ENCODE data around the gene LEMD2. TPM values are rescaled to one million over a fixed set of nuclear protein-coding genes. Genes with fewer than 3 reads are reported as not detected.

The LEMD2 gene
- total and polyA plus RNA-seq, 7 donors: 21.3 to 63.3 (median 37.3) TPM

DNA sequence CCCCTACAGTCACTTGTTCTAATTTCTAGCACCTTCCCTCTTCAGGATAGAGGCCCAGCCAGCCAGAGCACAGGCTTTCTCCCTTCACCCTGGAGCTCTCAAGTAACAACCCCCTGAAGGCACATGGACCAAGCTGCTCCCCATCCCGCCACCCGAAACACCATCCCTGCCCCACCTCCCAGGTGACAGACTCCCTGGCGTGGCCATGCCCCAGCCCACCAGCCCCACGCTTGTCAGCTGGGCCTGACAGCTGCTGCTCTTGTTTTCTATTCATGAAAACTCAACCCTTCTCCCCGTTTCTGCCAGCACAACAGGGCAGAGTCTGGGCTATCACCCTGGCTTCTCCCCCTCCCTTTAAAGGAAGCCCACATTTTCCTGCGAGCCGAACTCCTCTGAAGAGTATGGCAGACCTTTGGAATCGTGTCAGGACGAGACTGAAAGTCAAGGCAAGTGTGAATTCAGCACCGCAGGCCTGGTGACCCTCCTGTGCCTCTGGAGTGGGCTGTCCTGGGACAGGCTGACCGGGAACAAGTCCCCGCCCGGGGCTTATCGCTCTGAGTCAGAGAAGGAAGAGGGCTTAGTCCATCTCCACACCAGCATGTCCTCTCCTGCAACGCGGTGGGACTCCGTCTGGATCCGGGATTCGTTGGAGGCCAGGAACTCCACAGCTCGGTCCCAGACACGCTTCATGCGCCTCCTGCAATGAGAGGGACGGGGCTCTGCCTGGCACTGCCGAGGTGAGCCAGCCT is 16.7 kb downstream of the LEMD2 start:
- no peak overlapping the region for H3K4me3 ChIP-seq
- peak overlapping the region; percentile 63 for H3K27ac ChIP-seq
- intact Hi-C loops (cut with DNase I): loop anchor here (2.0 to 5.0 kb wide), 4 partner anchors 185 to 383 kb away; no protein-coding TSS in a partner anchor
- peaks cover 23% of the 10 kb centered on the region for H3K4me1 ChIP-seq
- peaks cover 17 to 49% of the 10 kb centered on the region in 2 donors for H3K36me3 ChIP-seq (ENCODE audit: insufficient read depth in 1 of 2, low read depth in 1 of 2)
- no peak for DNase-seq
- WGBS, 3 donors: 77 to 81% (median 79%) methylated on average over 24 of the region's 24 CpGs
- no peaks in the 10 kb centered on the region for H3K9me3 ChIP-seq
- ATAC-seq: peak in 2 of 4 donors; percentile 4 to 6
- TF ChIP-seq, protein P1, sequence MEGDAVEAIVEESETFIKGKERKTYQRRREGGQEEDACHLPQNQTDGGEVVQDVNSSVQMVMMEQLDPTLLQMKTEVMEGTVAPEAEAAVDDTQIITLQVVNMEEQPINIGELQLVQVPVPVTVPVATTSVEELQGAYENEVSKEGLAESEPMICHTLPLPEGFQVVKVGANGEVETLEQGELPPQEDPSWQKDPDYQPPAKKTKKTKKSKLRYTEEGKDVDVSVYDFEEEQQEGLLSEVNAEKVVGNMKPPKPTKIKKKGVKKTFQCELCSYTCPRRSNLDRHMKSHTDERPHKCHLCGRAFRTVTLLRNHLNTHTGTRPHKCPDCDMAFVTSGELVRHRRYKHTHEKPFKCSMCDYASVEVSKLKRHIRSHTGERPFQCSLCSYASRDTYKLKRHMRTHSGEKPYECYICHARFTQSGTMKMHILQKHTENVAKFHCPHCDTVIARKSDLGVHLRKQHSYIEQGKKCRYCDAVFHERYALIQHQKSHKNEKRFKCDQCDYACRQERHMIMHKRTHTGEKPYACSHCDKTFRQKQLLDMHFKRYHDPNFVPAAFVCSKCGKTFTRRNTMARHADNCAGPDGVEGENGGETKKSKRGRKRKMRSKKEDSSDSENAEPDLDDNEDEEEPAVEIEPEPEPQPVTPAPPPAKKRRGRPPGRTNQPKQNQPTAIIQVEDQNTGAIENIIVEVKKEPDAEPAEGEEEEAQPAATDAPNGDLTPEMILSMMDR (IDR thresholded peaks at IDR 0.05): no peak
- H3K27me3 ChIP-seq (ENCODE audit: insufficient read depth in 3 of 3, low read length in 2 of 3): no peaks in the 10 kb centered on the region

DNA sequence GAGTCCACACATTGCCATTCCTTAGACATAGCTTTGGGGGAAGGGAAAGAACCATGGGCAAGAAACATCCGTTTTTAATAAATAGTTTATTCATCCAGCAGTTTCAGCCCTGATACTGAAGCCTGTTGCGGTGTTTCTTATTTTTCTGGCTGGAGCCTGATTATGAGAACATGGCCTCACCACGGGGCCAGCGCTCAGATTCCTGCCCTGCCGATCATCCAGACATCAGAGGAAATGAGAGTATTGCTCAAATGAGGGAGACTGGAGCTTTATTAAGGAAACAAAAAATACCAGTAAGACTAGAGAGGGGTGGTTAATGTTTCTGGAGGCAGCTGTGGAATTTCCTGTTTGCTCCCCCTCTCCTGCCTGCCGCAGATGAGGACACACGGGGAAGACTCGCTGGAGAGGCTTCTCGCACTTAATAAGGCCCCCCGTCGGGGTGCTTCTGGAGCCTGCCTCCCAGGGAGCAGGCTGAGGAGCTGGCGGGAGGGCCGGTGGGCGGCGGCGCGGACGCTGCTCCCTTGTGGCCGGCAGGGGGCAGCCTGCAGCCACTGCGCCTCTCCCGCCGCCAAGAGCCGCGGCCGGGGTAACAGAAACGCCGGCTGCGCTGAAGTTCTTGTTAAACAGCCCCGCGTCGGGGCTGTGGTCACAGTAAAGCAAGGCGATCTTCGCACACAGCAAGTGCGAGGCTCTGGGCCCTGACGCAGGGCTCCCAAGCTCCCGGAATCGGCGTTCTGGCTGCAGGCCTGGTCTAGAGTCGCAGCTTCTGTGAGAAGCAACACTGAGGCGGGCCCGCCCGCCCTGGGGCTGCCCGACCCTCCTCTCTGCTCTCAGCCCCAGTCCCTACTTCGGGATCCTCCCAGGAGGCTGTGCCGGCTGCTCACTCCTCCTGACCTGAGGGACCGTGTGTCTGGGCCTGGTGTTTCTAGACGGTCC is 17.5 kb downstream of the LEMD2 start:
- TF ChIP-seq, protein P1 (IDR thresholded peaks at IDR 0.05): peak; percentile 92
- Histone ChIP-seq H3K27me3 (ENCODE audit: insufficient read depth in 3 of 3, low read length in 2 of 3) (no peaks in the 10 kb centered on the region), H3K27ac (peak overlapping the region; percentile 63), H3K4me1 (peaks cover 23% of the 10 kb centered on the region), H3K4me3 (peak overlapping the region; percentile 12), H3K36me3 (ENCODE audit: insufficient read depth in 1 of 2, low read depth in 1 of 2) (peaks cover 12 to 41% of the 10 kb centered on the region in 2 donors), H3K9me3 (no peaks in the 10 kb centered on the region)
- intact Hi-C loops (cut with DNase I): loop anchor here (2.0 to 5.0 kb wide), 5 partner anchors 184 to 383 kb away; no protein-coding TSS in a partner anchor
- ATAC-seq (peak; percentile 80 to 86 (median 84)), DNase-seq (peak; percentile 77 to 87)
- WGBS, 3 donors: 15 to 27% (median 19%) methylated on average over 41 to 47 of the region's 47 CpGs

DNA sequence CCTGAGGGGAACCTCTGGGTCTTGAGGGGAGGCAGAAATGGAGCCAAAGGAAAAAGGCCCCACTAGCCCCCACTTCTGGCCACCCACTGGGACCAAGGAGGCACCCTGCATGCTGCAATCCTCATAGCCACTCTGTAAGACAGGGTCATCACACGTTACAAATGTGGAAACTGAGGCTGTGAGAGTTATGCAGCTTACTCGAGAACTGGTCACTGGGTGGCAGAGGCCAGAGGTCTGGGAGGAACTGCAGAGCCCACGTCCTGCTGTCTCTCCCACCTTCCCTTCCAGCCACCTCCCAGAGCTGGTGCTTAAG is 18.1 kb downstream of the LEMD2 start:
- Histone ChIP-seq H3K9me3 (no peaks in the 10 kb centered on the region), H3K4me3 (no peak overlapping the region), H3K27ac (peak overlapping the region; percentile 63), H3K36me3 (ENCODE audit: insufficient read depth in 1 of 2, low read depth in 1 of 2) (peaks cover 6 to 35% of the 10 kb centered on the region in 2 donors), H3K27me3 (ENCODE audit: insufficient read depth in 3 of 3, low read length in 2 of 3) (no peaks in the 10 kb centered on the region), H3K4me1 (peaks cover 23% of the 10 kb centered on the region)
- intact Hi-C loops (cut with DNase I): loop anchor here (2.0 to 5.0 kb wide), 4 partner anchors 183 to 382 kb away; no protein-coding TSS in a partner anchor
- DNase-seq (no peak), ATAC-seq (peak in 3 of 4 donors; percentile 8 to 14 (median 12))
- WGBS, 3 donors: 38 to 61% (median 41%) methylated on average over 3 of the region's 3 CpGs
- TF ChIP-seq, protein P1 (IDR thresholded peaks at IDR 0.05): no peak

DNA sequence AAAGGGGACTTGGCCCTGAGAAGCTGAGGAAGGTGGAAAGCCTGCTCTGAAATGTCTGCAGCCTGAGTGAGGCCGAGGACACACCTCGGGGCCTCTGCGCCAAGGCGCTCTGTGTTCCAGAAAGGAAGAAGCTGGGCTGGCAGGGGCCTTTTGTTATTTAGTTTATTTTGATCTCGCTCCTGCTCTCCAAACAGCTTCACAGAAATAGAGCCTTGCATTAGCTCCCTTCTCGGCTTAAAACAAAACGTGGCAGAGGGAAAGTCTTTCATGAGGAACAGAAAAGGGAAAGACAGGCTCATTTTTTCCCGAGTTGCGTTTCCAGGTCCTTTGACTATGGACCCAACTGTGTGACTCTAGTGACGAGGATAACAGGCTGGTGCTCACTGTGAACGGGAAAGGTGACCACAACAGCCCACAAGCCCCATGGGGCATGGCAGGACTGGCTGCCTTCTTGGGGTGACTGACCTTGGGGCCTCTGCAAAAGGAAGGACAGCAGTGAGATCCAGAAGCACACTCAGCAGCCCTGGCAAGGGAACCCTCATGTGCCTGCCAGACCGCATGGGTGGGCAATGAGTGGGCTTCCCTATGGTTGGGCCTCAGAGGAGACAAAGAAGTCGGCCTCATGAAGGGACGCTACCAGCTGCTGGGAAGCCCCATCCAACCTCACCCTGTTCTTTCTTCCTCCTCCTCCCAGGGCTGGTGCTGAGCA is 18.7 kb downstream of the LEMD2 start:
- peaks cover 4 to 30% of the 10 kb centered on the region in 2 donors for H3K36me3 ChIP-seq (ENCODE audit: insufficient read depth in 1 of 2, low read depth in 1 of 2)
- TF ChIP-seq, protein P1 (IDR thresholded peaks at IDR 0.05): no peak
- peak overlapping the region; percentile 63 for H3K27ac ChIP-seq
- peaks cover 23% of the 10 kb centered on the region for H3K4me1 ChIP-seq
- no peaks in the 10 kb centered on the region for H3K27me3 ChIP-seq (ENCODE audit: insufficient read depth in 3 of 3, low read length in 2 of 3)
- ATAC-seq: peak; percentile 5 to 54 (median 25)
- H3K9me3 ChIP-seq: no peaks in the 10 kb centered on the region
- WGBS, 3 donors: 21 to 36% (median 26%) methylated on average over 14 of the region's 14 CpGs
- DNase-seq: no peak
- intact Hi-C loops (cut with DNase I): loop anchor here (2.0 to 5.0 kb wide), 4 partner anchors 183 to 382 kb away; no protein-coding TSS in a partner anchor
- H3K4me3 ChIP-seq: no peak overlapping the region

Measured in psoas muscle (tissue), 8 donors.